ENCODE measurements around the gene HNRNPLL. TPM values are rescaled to one million over a fixed set of nuclear protein-coding genes. Genes with fewer than 3 reads are reported as not detected.

Gene HNRNPLL
- total RNA-seq, 2 experiments from 2014 or later: 7.6 to 47.9 TPM

DNA sequence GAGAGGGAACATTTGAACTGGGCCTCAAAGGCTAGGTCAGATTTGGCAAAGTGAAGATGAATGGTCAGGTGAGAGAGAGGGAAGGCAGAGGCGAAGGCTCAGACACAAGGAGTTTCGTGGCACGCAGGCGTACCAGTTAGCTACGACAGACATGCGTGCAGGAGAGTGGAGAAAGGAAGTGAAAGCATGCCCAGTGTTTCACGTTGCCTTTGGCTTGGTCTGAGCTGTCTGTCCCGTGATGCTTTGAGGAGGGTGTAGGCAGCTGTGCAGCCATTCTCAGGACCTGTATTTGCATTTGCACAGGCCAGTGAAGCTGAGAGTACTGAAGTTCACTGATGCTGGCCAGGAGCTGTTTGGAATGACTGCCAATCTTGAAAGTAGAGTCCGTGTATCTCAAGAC, 69.5 kb downstream of the HNRNPLL start:
- ChIA-PET CTCF (ENCODE audit: unreplicated experiment) (interaction anchor here (0.5 to 2.0 kb wide), 7 partner anchors 9 to 159 kb away, joined by 3 to 14 read pairs (median 4); no protein-coding TSS in a partner anchor), POLR2A (interaction anchor here (0.6 to 3.4 kb wide), 22 partner anchors 10 to 218 kb away, joined by 3 to 44 read pairs (median 3); partner anchors contain the start of genes HNRNPLL and SRSF7)
- peaks cover 63% of the 10 kb centered on the region for H3K4me1 ChIP-seq (ENCODE audit: insufficient read depth, low read length, poor library complexity, severe bottlenecking)
- TF ChIP-seq, protein P1, sequence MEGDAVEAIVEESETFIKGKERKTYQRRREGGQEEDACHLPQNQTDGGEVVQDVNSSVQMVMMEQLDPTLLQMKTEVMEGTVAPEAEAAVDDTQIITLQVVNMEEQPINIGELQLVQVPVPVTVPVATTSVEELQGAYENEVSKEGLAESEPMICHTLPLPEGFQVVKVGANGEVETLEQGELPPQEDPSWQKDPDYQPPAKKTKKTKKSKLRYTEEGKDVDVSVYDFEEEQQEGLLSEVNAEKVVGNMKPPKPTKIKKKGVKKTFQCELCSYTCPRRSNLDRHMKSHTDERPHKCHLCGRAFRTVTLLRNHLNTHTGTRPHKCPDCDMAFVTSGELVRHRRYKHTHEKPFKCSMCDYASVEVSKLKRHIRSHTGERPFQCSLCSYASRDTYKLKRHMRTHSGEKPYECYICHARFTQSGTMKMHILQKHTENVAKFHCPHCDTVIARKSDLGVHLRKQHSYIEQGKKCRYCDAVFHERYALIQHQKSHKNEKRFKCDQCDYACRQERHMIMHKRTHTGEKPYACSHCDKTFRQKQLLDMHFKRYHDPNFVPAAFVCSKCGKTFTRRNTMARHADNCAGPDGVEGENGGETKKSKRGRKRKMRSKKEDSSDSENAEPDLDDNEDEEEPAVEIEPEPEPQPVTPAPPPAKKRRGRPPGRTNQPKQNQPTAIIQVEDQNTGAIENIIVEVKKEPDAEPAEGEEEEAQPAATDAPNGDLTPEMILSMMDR (conservative IDR thresholded peaks at IDR 0.05; ENCODE audit: low read length): no peak
- no peak for TF ChIP-seq EZH2phosphoT487 (IDR thresholded peaks at IDR 0.05; ENCODE audit: borderline replicate concordance, low read depth, low read length)
- no peaks in the 10 kb centered on the region for H3K9me2 ChIP-seq (ENCODE audit: insufficient read depth, low read length)
- no peaks in the 10 kb centered on the region for H3K9me3 ChIP-seq (ENCODE audit: low read length)
- H2AFZ ChIP-seq (ENCODE audit: low read length): peak overlapping the region; percentile 86; the same call in 1 of the 2 replicates
- peak overlapping the region; percentile 59 for H3K4me2 ChIP-seq (ENCODE audit: low read length)
- no peaks in the 10 kb centered on the region for H3K36me3 ChIP-seq (ENCODE audit: insufficient read depth, low read length)
- intact Hi-C loops (cut with micrococcal nuclease; ENCODE audit: unreplicated experiment): no loop called here
- no peaks in the 10 kb centered on the region for H4K20me1 ChIP-seq (ENCODE audit: insufficient read depth, low read length)
- H3K79me2 ChIP-seq (ENCODE audit: insufficient read depth, low read depth, low read length): no peaks in the 10 kb centered on the region
- peak overlapping the region; percentile 8 for H3K4me3 ChIP-seq (ENCODE audit: low read depth, low read length, poor library complexity, severe bottlenecking)
- no TSS peak for BruUV-seq (replicated peaks)
- H3K27ac ChIP-seq (ENCODE audit: low read depth, low read length, poor library complexity, severe bottlenecking): peak overlapping the region; percentile 83
- peak; percentile 93 for DNase-seq (ENCODE audit: low spot score)

DNA sequence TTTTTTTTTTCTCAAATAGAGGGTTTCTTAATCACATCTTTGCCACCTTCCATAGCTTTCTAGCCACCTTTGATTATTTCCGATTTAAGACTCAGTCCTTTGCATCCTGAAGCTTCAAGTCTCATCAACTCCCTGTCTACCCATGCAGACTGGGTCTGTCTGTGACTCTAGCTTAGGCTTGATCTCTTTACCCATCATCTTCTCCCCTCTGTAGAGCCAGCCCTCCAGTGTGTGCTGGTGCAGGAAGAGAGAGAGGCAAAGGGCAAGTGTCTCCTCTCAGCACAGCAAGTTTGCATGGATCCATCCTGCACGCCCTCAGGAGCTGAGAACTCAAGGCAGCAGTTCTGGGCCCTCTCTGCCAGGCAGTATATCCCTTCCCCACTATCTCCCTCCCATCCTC, 70.4 kb downstream of the HNRNPLL start:
- Histone ChIP-seq H3K4me1 (ENCODE audit: insufficient read depth, low read length, poor library complexity, severe bottlenecking) (peaks cover 71% of the 10 kb centered on the region), H4K20me1 (ENCODE audit: insufficient read depth, low read length) (no peaks in the 10 kb centered on the region), H3K4me2 (ENCODE audit: low read length) (peak overlapping the region; percentile 59), H3K9me2 (ENCODE audit: insufficient read depth, low read length) (no peaks in the 10 kb centered on the region), H2AFZ (ENCODE audit: low read length) (peak overlapping the region; percentile 86; the same call in 1 of the 2 replicates), H3K79me2 (ENCODE audit: insufficient read depth, low read depth, low read length) (no peaks in the 10 kb centered on the region), H3K9me3 (ENCODE audit: low read length) (no peaks in the 10 kb centered on the region), H3K36me3 (ENCODE audit: insufficient read depth, low read length) (no peaks in the 10 kb centered on the region), H3K27ac (ENCODE audit: low read depth, low read length, poor library complexity, severe bottlenecking) (peak overlapping the region; percentile 83), H3K4me3 (ENCODE audit: low read depth, low read length, poor library complexity, severe bottlenecking) (no peak overlapping the region)
- intact Hi-C loops (cut with micrococcal nuclease; ENCODE audit: unreplicated experiment): no loop called here
- DNase-seq (ENCODE audit: low spot score): peak; percentile 54
- CTCF ChIA-PET (ENCODE audit: unreplicated experiment): interaction anchor here (0.5 to 2.0 kb wide), 4 partner anchors 8 to 798 kb away, joined by 3 to 14 read pairs (median 4); no protein-coding TSS in a partner anchor
- no peak for TF ChIP-seq EZH2phosphoT487 (IDR thresholded peaks at IDR 0.05; ENCODE audit: borderline replicate concordance, low read depth, low read length)
- TF ChIP-seq, protein P1 (conservative IDR thresholded peaks at IDR 0.05; ENCODE audit: low read length): no peak
- BruUV-seq (replicated peaks): no TSS peak
- POLR2A ChIA-PET: interaction anchor here (0.6 to 3.4 kb wide), 14 partner anchors 9 to 888 kb away, joined by 3 to 44 read pairs (median 4); partner anchors contain the start of genes HNRNPLL and SRSF7

DNA sequence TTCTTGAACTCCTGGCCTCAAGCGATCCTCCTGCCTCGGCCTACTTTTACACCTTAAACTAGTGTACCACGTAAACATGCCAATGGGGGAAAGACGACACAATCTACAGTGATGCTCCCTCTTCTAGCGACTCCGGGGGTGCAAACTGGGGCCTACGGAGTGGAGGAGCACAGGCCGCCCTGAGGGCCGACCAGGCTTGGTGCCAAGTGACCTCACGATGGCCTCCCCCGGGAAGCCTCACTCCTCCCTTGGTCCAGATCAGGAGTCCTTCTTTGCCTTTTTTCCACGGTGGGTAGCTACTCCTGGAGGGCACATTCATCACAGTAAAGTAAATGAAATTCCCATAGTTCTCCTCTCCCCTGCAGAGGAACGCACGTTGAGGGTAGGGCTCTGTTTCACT, 73.5 kb downstream of the HNRNPLL start:
- intact Hi-C loops (cut with micrococcal nuclease; ENCODE audit: unreplicated experiment): loop anchor here (10.0 kb wide), 1 partner anchor 596 kb away; the partner anchor contains the start of gene SOS1
- ChIA-PET CTCF (ENCODE audit: unreplicated experiment) (no interaction called here), POLR2A (interaction anchor here (0.6 kb wide), 1 partner anchor 577 kb away, joined by 3 read pairs; no protein-coding TSS in a partner anchor)
- Histone ChIP-seq H2AFZ (ENCODE audit: low read length) (no peak overlapping the region; the same call in 1 of the 2 replicates), H3K36me3 (ENCODE audit: insufficient read depth, low read length) (no peaks in the 10 kb centered on the region), H3K9me3 (ENCODE audit: low read length) (no peaks in the 10 kb centered on the region), H3K4me2 (ENCODE audit: low read length) (no peak overlapping the region), H3K4me3 (ENCODE audit: low read depth, low read length, poor library complexity, severe bottlenecking) (no peak overlapping the region), H4K20me1 (ENCODE audit: insufficient read depth, low read length) (no peaks in the 10 kb centered on the region), H3K9me2 (ENCODE audit: insufficient read depth, low read length) (no peaks in the 10 kb centered on the region), H3K79me2 (ENCODE audit: insufficient read depth, low read depth, low read length) (no peaks in the 10 kb centered on the region), H3K4me1 (ENCODE audit: insufficient read depth, low read length, poor library complexity, severe bottlenecking) (peaks cover 83% of the 10 kb centered on the region), H3K27ac (ENCODE audit: low read depth, low read length, poor library complexity, severe bottlenecking) (no peak overlapping the region)
- BruUV-seq (replicated peaks): no TSS peak
- TF ChIP-seq EZH2phosphoT487 (IDR thresholded peaks at IDR 0.05; ENCODE audit: borderline replicate concordance, low read depth, low read length): no peak
- TF ChIP-seq, protein P1 (conservative IDR thresholded peaks at IDR 0.05; ENCODE audit: low read length): no peak
- no peak for DNase-seq (ENCODE audit: low spot score)
